ENCODE measurements around the gene LMF2.

Gene LMF2

DNA sequence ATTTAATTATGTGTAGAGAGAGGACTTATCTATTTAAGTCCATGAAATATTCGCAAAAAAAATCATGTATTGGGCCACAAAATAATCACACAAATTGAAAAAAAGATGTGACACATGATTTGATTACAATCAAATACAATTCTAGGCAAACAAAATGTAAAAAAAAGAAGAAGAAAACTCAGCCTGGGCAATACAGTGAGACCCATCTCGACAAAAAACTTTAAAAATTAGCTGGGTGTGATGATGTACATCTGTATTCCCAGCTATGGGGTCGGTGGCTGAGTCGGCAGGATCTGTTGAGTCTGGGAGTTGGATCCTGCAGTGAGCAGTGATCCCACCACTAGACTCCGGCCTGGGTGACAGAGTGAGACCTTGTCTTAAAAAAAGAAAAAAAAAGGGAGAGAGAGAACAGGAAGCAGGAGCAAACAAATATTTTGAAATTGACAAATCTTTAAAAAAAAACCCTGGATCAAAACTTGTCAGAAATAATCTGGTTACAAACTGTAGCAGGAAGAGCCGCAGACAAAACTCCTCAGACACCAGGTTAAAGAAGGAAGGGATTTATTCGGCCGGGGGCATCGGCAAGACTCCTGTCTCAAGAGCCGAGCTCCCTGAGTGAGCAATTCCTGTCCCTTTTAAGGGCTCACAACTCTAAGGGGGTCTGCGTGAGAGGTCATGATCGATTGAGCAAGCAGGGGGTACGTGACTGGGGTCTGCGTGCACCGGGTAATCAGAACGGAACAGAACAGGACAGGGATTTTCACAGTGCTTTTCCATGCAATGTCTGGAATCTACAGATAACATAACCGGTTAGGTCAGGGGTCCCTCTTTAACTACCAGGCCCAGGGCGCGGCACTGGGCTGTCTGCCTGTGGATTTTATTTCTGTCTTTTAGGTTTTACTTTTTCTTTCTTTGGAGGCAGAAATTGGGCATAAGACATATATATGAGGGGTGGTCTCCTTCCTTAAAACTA is 25.6 kb upstream of the LMF2 start:
- Histone ChIP-seq H3K27ac (peak overlapping the region in 1 of 2 donors; percentile 98), H3K4me3 (peak overlapping the region; percentile 83)
- no peak for DNase-seq (ENCODE audit: low spot score)
- TF ChIP-seq, protein P1, sequence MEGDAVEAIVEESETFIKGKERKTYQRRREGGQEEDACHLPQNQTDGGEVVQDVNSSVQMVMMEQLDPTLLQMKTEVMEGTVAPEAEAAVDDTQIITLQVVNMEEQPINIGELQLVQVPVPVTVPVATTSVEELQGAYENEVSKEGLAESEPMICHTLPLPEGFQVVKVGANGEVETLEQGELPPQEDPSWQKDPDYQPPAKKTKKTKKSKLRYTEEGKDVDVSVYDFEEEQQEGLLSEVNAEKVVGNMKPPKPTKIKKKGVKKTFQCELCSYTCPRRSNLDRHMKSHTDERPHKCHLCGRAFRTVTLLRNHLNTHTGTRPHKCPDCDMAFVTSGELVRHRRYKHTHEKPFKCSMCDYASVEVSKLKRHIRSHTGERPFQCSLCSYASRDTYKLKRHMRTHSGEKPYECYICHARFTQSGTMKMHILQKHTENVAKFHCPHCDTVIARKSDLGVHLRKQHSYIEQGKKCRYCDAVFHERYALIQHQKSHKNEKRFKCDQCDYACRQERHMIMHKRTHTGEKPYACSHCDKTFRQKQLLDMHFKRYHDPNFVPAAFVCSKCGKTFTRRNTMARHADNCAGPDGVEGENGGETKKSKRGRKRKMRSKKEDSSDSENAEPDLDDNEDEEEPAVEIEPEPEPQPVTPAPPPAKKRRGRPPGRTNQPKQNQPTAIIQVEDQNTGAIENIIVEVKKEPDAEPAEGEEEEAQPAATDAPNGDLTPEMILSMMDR (IDR thresholded peaks at IDR 0.05), result no peak

DNA sequence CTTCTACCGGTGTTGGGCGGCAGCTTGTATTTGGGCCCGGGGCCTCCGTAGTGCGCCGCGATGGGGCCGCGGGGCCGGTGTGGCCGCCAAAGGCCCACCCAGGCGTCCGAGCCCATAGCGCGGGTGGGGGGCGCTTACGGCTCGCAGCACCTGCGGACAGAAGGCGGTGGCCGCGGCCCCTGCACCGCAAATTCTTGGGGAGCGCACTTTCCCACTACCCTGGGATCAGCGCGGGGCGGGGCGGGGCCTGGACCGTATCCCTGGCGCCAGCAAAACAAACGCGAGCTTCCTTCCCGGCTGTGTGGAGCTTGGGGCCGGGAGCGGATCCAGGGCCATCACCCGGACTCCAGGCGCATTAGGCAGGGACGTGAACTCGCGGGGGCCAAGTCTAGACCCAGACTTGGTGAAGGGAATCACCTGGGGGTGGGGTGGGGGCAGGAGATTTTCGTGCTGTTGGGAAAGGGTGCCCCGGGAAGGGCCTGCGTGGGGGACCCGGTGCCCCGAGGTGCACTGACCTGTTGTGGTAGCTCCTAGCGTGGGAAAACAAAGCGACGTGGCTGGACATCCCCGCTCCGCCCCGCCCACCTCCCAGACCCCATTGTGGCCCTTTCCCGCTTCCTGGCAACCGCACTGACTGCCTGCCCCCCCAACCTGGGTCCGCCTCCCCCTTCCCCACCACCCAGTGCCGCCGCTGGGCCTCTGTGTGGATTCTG is 24.6 kb upstream of the LMF2 start:
- Histone ChIP-seq H3K4me3 (peak overlapping the region; percentile 83), H3K27ac (peak overlapping the region; percentile 66 to 98)
- TF ChIP-seq, protein P1 (IDR thresholded peaks at IDR 0.05), result no peak
- peak; percentile 86 for DNase-seq (ENCODE audit: low spot score)

DNA sequence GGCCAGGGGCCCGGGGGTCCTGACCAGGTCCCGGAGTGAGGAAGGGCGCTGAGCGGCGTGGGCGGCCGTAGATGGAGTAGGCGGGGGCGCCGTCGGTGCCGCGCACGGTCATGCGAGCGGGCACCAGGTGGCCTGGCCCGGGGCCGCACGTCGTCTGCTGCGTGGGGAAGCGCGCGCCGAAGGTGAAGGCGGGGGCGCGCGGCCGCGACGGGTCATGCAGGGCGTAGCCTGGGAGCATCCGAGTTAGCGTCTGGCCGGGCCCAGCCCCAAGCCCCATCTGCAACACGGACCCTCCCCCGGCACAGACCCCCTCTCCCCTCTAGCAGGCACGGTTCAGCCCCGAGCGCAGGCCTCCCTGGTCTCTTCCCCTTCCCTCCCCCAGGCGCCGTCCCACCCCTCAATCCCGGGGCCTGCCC is 24.1 kb upstream of the LMF2 start:
- peak; percentile 83 for DNase-seq (ENCODE audit: low spot score)
- TF ChIP-seq, protein P1 (IDR thresholded peaks at IDR 0.05), result no peak
- peak overlapping the region; percentile 83 for H3K4me3 ChIP-seq
- H3K27ac ChIP-seq, result peak overlapping the region; percentile 66 to 98

DNA sequence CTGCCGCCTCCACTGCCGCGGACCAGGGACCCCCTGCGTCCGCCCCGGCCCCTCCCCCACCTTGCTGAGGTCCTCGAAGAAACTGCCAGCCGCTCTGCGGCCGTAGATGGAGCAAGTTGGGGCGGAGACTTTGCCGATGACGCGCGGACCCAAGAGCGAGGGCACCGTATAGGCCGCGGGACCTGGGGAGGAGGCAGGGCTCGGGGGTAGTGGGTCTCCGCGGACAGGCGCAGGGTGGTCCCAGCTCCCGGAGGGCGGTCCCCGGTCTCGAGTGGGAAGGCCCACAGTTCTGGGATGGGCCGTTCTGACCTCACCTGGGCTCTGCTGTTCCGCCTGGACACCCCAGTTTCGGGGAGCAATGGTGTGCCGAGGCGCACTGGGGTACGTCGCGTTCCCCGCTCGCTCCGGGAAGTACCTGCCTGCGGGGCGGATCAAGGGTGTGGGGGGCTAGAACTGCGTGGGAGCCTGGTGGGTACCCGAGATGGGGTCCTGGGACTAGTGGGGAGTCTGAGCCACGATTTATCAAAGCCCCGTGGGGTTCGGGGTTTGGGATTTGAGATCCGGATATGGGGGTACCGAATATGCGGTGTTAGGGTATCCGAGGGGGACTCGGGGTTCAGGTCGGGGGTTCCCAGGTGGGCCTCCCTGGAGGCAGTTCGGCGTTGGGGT is 23.5 kb upstream of the LMF2 start:
- Histone ChIP-seq H3K27ac (peak overlapping the region; percentile 66 to 98), H3K4me3 (peak overlapping the region; percentile 83)
- DNase-seq (ENCODE audit: low spot score), result no peak
- TF ChIP-seq, protein P1 (IDR thresholded peaks at IDR 0.05), result no peak

DNA sequence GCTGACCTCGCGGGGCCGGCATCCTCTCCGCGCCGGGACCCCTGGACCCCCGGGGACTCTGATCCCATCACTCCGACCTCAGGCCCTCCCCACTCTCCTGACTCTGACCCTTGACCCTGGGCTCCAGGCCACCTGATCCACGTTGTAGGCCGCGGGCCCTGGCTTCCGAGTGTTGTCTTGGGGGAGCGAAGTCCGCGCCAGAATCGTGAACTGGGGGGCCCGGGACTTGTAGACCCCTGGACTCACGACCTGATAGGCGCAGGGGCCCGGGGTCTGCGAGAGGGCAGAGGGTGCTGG is 23.0 kb upstream of the LMF2 start:
- DNase-seq (ENCODE audit: low spot score), result peak; percentile 90
- TF ChIP-seq, protein P1 (IDR thresholded peaks at IDR 0.05), result no peak
- Histone ChIP-seq H3K4me3 (peak overlapping the region; percentile 83), H3K27ac (peak overlapping the region; percentile 66 to 98)

DNA sequence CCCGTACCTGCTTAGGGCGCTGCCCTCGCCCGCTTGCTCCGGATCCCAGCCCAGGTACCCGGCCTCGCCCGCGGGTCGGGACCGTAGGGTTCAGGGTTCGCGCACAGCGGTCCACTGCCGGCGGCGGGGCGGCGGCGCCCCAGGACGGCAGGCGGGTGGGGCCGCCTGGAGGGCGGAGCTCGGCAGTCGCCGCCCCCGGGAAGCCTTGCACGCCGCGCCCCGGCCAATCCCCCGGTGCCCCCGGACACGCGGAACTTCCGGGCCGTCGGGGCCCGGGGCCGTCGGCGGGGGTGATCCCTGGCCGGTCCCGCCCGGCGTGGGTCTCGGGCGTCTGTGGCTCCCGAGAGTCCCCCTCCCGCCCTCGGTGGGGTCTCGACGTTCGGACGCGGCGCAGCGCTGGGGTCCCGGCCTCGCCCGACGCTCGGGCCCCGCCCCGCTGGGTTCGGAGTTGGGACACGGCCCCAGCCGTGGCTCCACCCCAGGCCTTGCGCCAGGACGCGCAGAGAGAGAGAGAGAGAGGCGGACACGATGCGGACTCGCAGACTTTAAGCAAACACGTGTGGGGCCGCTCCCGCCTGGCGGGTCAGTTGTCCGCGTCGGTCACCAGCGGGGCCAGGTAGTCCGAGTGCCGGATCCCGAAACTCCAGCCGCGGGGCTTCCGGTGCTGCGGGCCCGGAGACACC is 22.5 kb upstream of the LMF2 start, which contains the start of gene TYMP:
TYMP (minus strand) TSS at position 116 of the 683 bp plus-strand sequence. CDS start 303 bp downstream, outside the sequence.
- Histone ChIP-seq H3K27ac (peak within 1 kb of the TSS; percentile 66 to 98), H3K4me3 (peak within 1 kb of the TSS; percentile 83)
- TF ChIP-seq, protein P1 (IDR thresholded peaks at IDR 0.05), result no peak
- peak; percentile 87 for DNase-seq (ENCODE audit: low spot score)

Measured in coronary artery (tissue), 2 donors.